HG02623 (cell line): Measurements from ENCODE around the gene EAF1.
"Not testable (repeated sequence)": the region's sequence is repeated elsewhere in the genome, so short reads cannot be mapped to it uniquely, and the experiment has no call there.

Source experiments
- ATAC-seq: cut with Tn5 transposase; IDR thresholded peaks from one replicate; pipeline ENCODE4 v1.9.1; 2021; ENCODE audit warnings: moderate library complexity; ENCODE audit not compliant: unreplicated experiment

Gene EAF1

DNA sequence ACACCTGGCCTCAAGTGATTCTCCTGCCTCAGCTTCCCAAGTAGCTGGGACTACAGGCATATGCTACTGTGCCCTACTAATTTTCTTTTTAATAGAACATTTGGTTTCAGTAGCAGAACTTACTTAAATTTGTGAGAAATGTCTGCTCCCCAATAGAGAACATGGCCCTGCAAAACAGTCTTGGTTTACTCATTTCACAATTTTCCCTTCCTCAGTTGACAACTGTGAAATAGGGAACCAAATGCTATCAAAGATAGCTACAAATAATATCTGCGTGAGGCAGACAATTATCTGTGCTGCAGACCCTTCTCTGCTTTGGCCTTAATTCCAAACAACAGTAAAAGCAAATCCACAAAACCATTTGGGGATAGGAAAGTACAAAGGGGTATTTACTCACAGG lies 22.6 kb upstream of the EAF1 start:
- ATAC-seq = no peak

DNA sequence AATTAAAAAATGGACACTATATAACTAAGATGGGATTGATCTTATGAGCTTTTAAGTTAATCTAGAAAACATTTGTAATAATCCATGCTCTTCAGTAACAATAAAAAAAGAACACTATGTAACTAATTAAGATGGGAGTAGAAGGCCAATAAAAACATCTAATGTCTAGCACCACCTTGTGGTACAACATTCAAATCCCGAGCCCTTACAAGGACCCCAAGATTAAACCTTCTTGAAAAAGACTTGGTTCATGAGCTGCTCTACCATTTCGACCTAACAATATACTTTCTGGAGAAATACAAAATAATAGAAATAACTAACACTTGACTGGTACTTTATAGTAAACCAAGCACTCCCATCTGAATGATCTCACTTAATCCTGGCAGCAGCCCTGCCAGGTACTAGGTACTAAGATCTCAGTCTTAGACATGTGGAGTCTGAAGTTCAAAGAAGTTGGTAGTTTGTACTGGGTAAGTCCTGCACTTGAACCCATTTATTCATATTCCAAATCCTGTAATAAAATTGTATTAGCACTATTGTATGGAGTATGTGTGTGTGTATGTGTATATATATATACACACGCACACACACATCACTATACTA lies 21.8 kb upstream of the EAF1 start:
- ATAC-seq = no peak

DNA sequence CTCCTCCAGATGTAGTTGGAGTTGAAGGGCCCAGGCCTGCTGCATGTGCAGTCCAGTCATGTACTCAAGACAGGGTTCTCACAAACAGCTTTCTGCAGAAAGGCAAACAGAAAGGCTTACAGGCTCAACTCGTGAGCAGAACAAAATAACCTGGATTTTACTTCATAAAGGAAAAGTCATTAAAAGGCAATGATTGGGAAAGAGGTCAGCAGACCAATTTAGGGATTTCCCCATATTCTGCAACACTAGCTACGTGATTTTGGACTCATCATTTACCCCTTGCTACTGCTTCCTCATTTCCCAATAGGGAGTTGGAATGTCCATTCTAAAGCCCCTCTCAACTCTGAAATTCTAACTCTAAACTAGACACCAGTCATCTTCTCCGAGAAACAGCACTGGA lies 18.2 kb upstream of the EAF1 start:
- no peak for ATAC-seq

DNA sequence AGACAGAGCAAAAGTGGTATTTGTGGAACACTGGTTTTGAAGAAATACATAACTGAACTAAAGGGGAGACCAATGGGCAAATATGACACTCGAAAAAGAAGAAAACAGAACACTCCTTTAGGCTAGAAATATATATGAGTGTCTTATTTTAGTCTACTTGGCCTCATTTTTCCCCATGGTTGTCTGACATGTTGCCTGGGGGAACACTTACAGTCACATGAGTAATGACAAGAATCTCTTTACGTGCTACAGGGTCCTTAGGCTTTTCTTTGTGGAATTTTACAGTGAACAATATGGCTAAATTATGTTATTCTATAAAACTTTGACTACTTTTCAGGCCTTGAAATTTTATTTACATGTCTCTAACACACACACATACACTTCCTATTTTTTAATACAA lies 17.6 kb upstream of the EAF1 start:
- ATAC-seq = no peak

DNA sequence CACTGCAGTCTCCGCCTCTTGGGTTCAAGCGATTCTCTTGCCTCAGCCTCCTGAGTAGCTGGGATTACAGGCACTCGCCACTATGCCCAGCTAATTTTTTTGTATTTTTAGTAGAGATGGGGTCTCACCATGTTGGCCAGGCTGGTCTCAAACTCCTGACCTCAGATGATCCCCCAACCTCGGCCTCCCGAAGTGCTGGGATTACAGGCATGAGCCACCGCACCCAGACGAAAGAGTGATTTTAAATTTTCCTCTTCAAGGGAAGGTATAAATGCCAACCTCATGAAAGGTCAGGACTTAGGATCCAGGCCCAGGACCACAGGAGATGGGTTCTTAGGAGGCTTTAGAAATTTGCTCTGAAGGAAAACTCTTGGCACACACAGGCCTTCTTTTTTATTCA lies 16.4 kb upstream of the EAF1 start:
- ATAC-seq = not testable (repeated sequence)

DNA sequence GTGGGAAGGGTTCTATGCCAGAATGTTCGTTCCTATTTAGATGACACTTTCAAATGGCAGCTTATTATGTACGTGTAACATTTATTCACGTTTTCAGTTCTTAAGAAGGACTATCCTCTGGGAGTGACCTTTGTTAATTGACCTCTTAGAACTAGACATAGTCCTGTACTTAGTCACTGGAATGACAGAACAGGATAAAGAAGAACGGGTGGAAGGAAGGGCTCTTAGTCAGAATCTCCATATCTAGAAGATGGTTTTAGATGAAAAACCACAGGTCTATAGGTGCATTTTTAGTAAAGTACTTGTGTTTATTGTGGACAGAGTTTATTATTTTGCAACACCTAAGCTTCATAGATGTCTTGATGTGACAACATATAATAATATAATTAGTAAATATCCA lies 6.5 kb upstream of the EAF1 start:
- no peak for ATAC-seq

DNA sequence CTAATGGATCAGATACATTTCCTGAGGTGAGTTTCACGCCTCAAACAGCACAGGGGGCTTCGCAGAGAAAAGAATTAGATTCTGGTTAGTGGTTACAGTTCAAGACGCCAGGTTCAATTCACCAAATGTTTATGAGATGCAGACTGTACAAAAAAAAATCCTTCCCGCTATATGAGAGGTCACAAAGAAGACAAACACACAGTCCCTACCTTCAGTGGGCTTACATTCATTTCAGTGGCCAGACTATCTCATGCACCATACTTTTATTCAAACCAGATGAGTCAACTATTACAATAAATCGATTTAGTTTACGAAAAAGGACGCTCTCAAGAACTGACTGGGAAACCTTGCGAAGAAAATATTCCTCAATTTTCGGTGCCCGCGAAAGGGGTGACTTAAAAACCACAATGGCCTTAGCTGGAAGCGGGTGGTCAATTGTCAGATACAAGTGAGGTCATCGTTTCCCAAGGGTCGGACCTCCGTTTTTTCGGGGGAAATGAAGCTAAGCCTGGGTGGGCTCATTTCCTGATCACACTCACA lies 749 bp upstream of the EAF1 start:
- no peak for ATAC-seq

DNA sequence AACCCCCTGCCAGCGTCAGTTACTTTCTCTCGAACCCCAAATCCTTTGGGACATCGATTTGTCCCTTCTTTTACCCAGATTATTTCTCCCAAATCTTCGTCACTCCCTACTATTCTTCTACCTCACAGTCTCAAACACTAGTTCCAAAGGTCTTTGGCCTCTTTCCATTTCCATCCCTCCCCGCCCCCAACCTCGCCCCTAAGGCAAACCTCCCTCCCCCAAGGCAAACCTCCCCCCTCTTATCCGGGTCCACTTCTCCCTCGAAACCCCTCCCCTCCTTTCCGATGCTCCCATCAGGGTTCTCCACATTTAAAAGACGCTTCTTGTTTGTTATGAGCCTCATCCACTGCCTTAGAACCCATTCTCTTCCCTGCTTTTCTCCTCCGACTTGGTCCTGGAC lies 583 bp downstream of the EAF1 start:
- ATAC-seq = no peak

DNA sequence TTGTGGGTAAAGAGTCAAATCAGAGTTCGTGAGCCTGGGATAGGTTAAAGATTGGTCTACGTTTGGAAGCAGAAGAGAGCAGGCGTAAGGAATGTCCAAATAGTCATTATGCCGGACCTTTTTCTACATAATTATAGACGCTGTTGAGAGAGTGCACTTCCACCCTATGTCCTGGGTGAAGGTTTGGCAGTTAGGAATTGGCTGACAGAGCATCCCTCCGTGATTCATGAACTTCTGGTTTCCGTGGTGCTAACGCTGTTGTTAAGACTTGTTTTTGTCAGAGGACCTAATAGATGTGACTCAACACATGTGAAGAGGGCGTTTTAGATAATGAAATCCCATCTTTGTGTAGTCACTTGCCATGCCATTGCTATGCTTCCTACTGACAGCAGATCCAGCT lies 1.1 kb downstream of the EAF1 start:
- no peak for ATAC-seq

DNA sequence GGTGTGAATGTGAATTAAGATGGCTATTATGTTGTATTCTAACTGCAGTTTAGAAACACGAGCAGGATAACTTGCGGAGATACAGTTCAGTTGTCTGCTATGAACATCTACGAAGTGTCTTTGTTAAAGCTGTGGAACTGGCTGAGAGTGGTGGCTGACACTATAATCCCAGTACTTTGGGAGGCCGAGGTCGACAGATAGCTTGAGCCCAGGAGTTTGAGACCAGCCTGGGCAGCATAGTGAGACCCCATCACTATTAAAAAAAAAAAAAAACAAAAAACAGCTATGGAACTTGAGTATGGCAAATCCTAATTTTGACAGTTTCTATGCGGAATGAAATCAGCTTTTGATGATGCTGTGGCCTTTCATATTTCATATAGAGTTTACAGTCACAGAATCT lies 1.7 kb downstream of the EAF1 start:
- no peak for ATAC-seq

DNA sequence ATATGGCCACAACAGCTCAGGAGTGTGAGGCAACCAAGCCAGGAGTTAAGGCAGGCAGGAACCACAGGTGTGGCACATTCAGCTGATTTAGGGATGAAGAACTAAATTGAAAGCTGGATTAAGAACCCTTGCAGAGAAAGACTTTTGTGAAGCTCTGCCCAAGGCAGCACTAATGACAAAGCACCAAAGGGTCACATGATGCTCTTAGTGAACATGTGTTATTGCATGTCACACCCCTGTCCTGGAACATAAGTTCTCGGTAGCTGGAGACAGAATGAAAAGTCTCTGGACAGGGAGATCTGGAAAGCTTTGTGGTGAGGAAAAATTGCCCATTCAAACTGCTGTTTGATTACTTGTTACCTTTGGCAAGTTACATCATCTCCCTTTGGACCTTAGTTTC lies 3.2 kb downstream of the EAF1 start:
- no peak for ATAC-seq

DNA sequence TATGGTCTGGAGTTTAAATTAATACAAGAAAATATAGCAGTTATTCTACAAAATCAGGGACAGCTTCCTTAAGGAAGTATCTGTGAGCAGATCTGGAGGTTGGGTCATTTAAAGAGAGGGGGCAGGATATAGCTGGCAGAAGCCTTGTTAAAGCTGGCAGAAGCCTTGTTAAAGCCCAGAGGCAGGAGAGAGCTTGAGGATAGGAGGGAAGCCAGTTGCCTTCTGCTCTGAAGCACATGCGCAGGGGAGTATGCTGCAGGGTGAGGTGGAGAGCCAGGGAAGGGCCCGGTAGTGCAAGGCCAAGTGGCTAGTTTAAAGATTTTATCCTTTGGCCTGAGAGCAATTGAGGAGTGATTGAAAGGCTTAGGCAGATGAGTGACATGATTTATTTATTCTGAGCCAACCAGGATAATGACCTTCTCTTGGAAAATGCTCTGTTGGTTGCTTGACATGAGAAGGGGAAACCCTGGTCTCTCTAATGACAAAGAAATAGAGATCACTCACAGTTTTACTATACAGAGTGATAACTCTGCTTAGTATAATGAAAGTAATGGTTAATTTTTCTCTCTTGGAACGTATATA lies 3.9 kb downstream of the EAF1 start:
- ATAC-seq = no peak

DNA sequence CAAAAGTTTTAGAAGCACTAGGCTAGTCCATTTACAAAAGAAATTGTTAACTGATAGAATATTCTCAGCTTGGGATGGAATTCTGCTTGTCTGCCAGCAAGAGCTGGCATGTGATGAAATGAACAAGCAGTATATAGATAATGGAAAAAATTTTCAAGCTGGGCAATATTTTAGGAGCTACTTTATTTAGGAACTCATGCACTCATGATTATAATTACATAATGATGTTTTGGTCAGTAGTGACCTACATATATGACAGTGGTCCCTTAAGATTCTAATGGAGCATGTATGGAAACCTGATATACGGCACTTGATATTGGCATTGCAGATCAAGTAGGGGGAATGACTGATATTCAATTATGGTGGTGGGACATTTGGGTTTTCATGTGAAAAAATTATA lies 6.1 kb downstream of the EAF1 start:
- no peak for ATAC-seq

DNA sequence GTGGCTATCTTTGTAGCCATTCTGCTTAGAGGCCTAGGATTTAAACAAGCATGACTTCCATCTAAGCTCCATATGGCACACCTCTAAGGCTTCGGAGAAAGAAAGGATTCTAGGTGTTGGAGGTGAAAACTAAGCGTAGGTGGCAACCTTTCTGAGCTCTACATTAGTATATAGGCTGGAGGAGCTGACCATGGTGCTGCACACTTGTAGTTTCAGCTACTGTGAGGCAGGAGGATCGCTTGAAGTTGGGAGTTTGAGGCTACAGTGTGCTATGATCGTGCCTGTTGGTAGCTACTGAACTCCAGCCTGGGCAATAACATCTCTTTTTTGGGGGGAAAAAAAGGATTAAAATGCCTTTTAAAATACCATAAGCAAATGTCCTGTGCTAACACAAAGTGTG lies 7.4 kb downstream of the EAF1 start:
- no peak for ATAC-seq

DNA sequence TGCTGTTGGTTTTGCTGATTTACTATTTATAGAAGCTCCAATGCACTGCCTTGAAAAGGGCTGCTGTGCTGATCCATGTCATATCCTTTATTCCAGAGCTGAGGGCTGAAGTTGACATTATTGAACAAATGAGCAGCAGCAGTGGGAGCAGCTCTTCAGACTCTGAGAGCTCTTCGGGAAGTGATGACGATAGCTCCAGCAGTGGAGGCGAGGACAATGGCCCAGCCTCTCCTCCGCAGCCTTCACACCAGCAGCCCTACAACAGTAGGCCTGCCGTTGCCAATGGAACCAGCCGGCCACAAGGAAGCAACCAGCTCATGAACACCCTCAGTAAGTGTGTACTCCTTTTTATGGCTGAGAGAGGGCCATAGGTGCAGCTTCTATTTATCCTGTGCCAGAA lies 8.8 kb downstream of the EAF1 start:
- no peak for ATAC-seq

DNA sequence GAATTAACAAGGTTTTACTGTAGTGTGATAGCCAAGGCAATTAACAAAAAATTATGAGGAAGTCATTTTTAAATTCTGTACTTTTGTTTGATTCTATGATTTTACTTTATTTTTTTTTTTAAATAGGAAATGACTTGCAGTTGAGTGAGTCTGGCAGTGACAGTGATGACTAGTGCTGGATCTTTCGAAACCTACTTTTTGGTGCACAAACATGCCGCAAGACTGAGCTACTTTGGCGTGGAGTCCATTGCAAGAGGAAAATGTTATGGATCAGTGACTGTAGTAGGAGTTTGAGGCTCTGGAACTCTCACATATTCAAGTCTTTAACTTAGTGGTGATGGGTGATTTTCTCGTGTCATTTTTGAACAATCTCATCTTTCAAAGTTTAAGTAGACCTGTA lies 11.6 kb downstream of the EAF1 start:
- no peak for ATAC-seq

DNA sequence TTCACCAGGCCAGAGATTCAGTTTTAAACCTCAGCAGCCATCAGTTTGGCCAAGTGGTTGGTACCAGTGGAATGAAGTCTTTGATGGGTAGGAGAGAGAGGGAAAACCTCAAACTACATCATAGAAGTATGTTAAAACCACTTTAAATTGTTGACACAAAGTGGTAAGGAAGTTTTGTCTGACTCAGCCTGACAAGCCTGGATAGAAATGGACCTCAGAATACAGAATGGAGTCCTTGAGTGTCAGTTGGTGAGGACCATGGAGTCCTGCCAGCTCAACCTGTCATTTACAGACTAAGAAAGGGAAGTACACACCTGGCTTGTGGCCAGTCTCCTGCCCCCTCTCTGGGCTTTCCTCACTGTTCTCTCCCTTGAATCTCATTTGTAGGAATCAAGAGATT lies 12.1 kb downstream of the EAF1 start:
- no peak for ATAC-seq

DNA sequence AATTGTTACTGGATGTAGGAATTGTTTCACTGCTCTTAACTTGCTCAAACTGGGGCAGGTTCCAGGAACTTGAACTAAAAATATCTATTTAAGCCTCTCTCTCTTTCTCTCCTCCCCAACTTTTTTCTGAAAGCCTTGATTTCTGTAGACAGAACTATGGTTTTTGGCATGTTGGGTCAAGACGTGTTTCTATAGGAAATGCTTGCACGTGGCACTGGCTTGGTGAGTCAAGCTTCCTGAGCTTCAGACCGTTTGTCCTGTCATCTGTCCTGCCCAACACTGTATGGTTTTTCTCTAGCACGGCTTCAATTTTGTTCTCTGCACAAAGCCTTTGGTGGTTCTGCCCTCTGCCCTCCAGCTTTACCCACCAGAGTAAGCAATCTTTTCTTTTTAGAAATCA lies 13.5 kb downstream of the EAF1 start:
- ATAC-seq = no peak

DNA sequence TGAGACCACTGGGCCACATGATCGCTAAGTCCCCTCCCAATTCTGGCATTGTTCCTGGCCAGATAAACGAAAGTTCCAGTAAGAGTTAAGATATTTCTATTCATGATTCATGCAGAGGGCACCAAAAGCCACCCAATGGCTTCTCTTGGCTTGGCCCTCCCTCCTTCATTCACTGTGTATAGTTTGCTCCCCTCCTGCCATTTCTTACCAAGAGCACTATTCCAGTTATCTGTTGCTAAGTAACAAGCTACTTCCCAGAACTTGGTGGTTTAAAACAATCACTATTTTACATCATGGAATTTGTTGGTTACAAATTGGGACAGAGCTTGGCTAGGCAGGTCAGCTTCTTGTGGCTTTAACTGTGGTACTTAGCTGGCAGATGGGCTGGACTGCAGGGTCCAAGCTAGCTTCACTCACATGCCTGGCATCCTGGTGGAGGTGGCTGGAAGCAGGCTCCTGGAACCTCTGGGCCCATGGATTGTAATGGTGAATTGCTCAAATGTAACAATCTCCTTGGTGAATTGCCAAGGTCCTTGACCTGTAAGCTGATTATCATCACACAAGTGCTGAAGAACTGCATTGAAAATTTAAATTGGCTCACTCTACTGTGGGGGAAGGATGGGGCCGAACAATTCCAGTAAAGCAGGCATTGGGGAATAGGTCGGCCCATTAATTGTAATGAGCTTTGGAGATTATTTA lies 16.6 kb downstream of the EAF1 start:
- ATAC-seq = no peak

DNA sequence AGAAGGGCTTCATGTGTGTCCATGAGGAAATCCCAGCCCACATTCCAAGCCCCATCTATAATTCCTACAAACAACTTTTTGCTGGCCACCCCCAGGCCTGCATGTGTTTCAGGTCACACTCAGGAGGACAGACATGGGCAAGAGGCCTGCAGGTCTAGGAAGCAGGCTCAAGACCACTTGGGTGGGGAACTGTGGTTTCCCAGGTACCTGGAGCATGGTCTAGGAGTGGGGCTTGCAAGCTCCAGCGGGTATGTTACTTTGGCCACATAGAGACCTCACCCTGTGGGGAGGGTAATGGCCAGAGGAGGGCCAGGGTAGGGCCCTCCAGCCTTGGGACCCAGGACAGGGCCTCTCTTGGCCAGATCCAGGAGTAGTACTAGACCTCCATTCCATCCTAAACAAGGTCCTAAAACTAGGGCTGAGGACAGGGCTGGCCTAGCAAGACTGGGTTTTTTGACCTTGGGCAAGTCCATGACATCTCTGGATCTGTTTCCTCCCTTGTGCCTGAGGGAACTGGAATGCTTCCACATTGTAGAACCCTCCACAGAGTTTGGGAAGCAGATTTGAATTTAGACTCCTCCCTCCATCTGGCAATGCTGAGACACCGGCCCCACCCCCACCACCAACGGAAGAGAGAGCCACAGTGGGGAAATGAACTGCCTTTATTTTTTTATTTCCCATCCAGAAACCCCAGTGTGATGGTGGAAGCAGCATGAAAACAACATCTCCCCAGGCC lies 22.3 kb downstream of the EAF1 start:
- ATAC-seq = no peak

DNA sequence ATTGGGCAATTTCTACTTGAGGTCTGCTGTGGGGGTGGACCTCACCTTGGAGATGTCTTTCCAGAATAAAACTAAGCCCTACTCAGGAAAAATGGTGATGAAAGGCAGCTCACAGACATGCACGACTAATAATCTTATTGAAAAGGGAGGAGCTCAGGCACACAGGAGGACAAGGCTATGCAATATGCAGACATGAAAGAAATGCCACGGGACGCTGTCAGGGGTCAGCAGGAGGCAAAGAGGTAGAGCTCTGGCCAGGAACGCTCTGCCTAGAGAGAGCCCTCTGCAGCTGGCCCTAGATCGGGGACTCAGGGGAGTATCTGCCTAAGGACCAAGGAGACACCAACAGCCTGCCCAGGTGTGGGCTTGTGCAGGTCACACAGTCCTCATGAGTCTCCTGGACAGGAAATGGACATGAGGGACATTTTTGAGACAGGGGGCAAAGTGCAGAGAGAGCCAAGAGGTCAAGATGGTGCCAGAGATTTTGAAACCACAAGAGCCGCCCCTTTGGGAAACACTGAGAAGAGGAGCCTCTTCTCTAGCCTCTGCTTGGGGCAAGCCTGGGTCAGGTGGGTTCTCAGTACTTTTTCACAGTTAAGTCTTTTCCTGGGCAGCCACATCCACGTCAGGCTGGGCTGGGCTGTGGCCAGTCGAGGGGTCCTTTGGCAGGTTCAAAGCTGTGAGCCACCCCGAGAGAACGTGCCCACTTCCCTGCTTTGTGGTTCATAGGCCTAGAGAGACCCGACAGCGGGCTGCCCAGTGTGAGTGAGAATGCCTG lies 23.2 kb downstream of the EAF1 start:
- no peak for ATAC-seq
